Measurements from ENCODE around the gene WDR44.
A peak's percentile ranks its signal among the peaks of the same experiment; 100 is the strongest.
"Not testable (repeated sequence)": the region's sequence is repeated elsewhere in the genome, so short reads cannot be mapped to it uniquely, and the experiment has no call there.

Gene WDR44

DNA sequence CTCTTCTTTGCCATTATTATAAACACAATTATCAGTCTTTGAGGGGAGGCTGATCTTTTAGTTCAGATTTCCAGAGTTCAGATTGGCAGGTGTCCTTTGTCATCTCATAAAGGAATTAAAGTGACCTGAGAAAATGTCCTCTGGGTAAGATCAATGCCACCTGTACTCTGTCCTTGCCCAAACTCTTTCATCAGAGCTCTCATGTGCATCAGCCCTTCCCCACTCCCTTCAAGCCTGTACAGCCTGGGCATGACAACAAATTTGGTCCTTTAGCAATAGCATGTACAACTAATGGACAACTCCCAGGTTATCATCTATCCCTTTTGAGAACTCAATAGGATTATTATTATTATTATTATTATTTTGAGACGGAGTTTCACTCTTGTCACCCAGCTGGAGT lies 140.8 kb downstream of the WDR44 start:
- not testable (repeated sequence) for DNase-seq

DNA sequence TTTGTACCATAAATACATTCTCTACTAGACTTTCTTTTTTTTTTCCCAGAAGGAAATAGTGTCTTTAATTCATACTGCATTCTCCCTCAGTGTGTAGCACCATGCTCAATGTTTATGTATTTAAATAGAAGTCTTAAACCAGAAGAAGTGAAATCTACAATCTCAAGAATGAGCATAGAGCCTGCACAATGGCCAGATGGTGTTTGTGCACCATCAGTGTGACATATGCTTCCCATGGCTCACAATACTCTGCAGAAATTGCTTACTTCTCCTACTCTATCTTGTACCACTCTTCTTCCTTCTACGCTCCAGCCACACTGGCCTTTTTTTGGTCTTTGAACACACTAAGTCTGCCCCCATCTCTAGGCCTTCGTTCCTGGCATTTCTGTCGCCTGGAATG lies 147.1 kb downstream of the WDR44 start:
- no peak for DNase-seq

DNA sequence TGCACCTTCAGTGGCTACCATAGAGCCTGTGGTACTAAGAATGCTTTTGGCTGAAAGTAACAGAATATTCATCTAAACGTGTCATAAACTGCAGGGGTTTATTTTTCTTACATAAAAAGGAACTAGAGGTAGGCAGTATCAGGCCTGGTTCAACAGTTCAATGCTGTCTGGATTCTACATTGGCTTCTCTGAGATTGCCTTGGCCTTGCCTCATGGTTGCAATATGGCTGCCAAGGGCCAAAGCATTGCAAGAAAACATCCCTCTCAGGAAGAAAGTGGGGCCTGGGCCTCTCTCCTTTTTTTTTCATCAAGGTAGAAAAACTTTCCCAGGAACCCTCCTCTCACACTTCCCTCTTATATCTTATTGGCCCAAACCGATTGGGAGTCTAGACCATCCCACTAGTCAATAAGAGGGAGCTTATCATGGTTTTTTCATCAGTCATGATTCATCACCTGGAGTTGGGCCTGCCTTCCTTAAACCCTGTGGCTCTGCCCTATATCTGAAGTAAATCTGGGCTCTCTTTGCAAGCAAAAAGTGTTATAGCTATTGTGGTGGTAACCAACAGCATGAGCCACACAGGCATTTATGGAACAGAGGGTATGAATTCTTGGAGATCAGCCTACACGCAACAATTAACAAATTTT lies 147.9 kb downstream of the WDR44 start:
- DNase-seq = no peak

DNA sequence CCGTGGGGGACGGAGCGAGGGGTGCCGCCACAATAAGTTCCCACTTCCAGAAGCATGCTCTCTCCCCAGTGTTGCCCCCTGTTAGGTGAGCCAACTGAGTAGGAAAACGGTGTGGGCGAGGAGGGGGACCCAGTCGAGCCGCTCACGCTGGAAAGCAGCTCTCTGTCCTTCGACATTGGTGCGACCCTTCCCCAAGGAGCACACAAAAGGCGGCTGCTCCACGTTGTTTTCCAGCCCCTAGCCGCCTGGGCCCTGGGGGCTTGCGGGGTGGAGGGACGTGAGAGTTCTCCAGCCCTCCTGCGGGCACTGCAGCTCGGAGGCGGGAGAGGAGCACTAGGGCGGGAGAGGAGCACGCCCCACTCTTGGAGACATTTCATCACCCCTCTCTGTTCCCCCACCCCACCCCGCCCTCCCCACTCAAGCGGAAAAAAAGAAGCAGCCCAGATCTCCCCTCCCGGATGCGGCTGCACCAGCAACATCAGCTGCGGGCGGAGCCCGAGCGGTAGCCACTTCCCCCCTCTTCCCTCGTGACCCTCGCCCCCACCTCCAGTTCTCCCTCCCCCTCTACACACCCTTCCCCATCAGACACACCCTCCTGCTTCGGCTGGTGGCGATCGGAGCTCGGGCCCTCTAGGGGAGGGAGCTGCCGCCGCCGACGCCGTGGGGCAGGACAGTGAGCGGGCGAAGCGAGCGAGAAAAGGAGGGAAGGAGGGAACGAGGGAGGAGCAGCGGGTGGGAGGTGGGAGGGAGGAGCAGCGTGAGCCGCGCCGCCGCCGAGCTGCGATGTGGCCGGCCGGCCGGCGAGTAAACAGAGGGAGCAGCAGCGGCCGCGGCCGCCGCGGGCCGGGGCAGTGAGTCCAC lies 149.4 kb downstream of the WDR44 start, which contains the start of gene DOCK11:
DOCK11 (plus strand) TSS at position 755 of the 861 bp plus-strand sequence. CDS start 157 bp downstream, outside the sequence.
- peak; percentile 84 to 88 for DNase-seq

DNA sequence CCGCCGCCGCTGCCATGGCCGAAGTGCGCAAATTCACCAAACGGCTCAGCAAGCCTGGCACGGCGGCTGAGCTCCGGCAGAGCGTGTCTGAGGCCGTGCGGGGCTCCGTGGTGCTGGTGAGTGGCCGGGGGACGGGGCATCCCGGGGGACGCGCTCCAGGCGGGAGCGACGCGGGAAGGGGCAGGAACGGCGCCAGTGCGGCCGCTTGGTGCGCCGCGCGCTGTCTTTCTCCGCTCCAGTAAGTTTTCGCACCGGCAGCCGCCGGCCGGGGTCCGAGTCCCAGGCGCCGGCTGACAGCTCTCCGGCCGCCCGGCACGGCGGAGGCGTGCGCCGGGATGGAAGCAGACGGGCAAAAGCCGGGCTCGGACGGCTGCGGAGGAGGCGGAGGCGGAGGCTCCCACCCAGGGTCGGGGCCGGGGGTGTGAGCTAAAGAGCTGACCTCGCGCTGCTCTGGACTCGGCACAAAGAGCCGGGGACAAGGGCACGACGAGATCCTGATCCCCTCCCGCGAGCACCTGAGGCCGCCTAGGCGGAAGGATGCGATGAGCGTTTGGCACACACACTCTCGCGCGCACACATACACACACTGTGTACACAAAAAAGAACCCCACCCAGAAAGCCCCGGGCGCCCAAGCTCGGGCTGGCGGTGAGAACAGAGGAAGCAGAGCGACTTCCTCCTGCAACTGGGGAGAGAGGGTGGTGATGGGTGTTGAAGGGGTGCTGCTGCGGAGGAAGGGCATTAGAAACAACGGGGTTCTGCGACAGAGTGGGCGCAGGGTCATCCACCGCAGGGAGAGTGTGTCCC lies 150.3 kb downstream of the WDR44 start:
- DNase-seq = peak; percentile 62 to 63

DNA sequence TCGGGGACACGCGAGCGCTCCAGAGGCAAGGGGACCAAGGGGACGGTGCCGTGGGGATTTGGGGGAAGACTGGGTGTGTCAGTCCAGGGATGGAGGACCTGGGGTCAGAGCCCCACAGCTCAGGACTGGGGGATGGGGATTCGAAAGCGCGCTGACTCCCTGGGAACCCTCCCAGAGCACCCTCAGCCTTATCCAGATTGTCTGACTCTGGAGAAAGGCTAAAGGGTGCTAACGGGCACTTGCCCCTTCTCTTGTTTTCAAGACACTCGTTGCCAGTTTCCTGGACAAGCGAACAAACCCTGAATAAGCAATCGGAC lies 150.8 kb downstream of the WDR44 start:
- DNase-seq = peak in 1 of 2 donors; percentile 5

DNA sequence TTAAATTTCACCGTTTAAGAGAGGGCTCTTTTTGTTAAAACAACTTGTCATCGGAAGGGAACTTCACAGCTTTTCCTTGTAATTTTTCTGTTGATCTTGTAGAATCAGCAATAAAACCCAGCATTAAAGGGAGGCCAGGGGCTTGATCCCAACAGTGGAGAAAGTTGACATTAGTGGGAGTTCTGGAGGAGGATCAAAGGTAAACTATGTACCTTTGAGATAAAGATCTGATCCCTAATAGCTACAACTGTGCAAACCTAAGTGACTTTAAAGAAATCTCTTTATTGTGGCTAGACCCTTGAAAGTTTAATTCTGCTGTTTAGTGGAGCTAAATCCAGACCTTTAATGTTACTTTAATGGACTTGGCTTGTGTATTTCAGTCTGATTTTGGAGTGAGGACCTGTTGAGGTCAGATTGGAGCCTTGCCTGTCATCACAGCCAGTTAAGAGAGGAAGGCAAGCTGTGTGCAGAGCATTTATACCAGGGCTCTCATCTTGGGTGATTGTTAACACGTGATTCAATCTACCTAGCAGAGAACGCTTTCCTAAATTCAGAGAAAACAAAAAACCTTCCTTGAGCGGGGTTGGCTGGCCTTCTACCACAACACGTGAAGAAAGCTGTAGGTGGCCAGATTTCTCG lies 151.4 kb downstream of the WDR44 start:
- DNase-seq = no peak

DNA sequence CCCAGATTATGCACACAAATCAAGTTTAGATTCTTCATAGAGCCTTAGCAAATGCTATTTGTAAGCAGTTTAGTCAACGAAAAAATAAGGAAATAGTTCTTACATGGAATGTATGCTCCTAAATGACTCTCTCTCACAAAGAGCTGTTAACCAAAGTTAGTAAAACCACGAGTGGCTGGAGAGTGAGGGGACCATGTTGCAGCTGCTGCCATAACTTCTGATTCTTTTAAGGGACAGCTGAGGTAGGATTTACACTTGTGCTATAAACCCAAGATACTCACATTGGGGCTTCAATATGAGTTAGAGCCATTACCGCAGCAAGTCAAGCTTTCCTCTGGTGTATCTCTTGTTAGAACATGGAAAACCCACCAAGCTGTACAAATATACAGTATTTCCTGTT lies 152.4 kb downstream of the WDR44 start:
- DNase-seq = no peak

DNA sequence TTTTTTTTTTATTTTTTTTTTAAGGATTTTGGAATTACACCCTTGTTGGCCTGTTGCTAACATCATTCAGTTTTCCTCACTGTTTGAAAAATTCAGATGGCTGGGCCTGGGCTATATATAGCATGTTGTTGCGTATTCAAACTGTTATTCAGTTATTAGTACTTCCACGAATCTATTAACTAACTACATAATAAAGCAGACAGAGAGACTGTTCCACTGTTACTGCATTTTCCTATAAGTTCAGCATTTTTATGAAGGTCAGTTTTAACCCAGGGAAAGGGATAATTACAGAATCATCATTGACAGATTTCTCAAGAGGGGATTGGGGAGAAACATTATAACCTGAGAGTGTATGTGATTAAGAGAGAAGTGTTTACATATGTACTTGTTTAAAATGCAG lies 152.8 kb downstream of the WDR44 start:
- DNase-seq = no peak

DNA sequence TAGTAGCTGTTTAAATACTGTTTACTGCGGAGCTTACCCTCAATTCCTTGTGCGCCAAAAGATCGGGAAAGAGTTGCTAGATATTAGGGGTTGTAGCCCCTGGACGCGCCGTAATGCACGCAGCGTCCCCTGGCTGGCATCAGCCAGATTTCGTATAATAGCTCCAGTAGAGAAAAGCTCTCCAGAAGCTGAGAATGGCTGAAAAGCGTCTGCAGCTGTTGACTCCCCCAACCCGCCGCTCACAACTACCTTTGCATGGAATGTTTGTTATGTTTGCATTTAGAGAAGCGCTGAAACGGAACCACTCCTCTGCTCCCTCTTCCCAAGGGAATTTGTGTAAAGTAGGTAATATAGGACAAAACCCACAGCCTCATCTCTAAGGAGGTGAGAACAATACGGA lies 153.4 kb downstream of the WDR44 start:
- DNase-seq = no peak
